Natural killer cell (primary cell): ENCODE measurements around the gene MIDN. TPM values are rescaled to one million over a fixed set of nuclear protein-coding genes. Genes with fewer than 3 reads are reported as not detected.

Experiments used
- ATAC-seq, 3 donors: fragments of 150-1000 bp in 2 of 3; fragments of 200-7000 bp in 1 of 3; cut with Tn5 transposase; 1 replicate in 1 of 3; 2 replicates in 2 of 3; pipeline ENCODE4 v1.10.0; 2021; ENCODE audit warnings: mild to moderate bottlenecking in 2 of 3, moderate library complexity in 2 of 3
- DNase-seq, 2 donors: peaks; one replicate each; pipeline versions ENCODE4 v3.0.0 to v3.0.0-alpha.2; 2013 to 2021; ENCODE audit warnings: mixed read lengths in 1 of 2
- H3K27ac ChIP-seq: one replicate; pipeline ENCODE4 v1.5.1; 2013; ENCODE audit warnings: mild to moderate bottlenecking, low read length
- H3K27me3 ChIP-seq: one replicate; pipeline ENCODE4 v1.6.1; 2013; ENCODE audit warnings: low read length; ENCODE audit not compliant: control insufficient read depth, insufficient read depth
- H3K36me3 ChIP-seq: one replicate; pipeline ENCODE4 v1.6.1; 2013; ENCODE audit warnings: low read length; ENCODE audit not compliant: control insufficient read depth, insufficient read depth
- H3K4me1 ChIP-seq: one replicate; pipeline ENCODE4 v1.6.1; 2013; ENCODE audit warnings: low read length; ENCODE audit not compliant: control insufficient read depth, insufficient read depth
- H3K4me3 ChIP-seq: one replicate; pipeline ENCODE4 v1.5.1; 2013; ENCODE audit warnings: low read length
- H3K9me3 ChIP-seq: one replicate; pipeline ENCODE4 v1.6.1; 2013; ENCODE audit warnings: low read length; ENCODE audit not compliant: control insufficient read depth, insufficient read depth
- H3K27ac Mint-ChIP-seq, 2 donors: one replicate each; pipeline ENCODE4 v1.8.0; 2022; ENCODE audit warnings: mild to moderate bottlenecking in 2 of 2, mixed read lengths in 2 of 2, moderate library complexity in 1 of 2
- H3K27me3 Mint-ChIP-seq, 2 donors: one replicate each; pipeline ENCODE4 v1.8.0; 2022; ENCODE audit warnings: low read depth in 2 of 2, mixed read lengths in 2 of 2
- H3K36me3 Mint-ChIP-seq: one replicate; pipeline ENCODE4 v1.8.0; 2022; ENCODE audit warnings: mixed read lengths
- H3K4me1 Mint-ChIP-seq, 2 donors: one replicate each; pipeline ENCODE4 v1.8.0; 2022; ENCODE audit warnings: mixed read lengths in 2 of 2
- H3K4me3 Mint-ChIP-seq: one replicate; pipeline ENCODE4 v1.8.0; 2022; ENCODE audit warnings: mild to moderate bottlenecking, moderate library complexity, mixed read lengths
- H3K9me3 Mint-ChIP-seq, 2 donors: one replicate each; pipeline ENCODE4 v1.8.0; 2022; ENCODE audit warnings: mixed read lengths in 2 of 2
- CTCF ChIP-seq: fragments of 200-600 bp; IDR thresholded peaks from one replicate; pipeline ENCODE4 v1.8.0; 2022; ENCODE audit warnings: antibody characterized with exemption
- WGBS: methylation state at CpG from one replicate; pipeline ENCODE4 v1.1.7; 2013; ENCODE audit warnings: missing lambda C conversion rate; ENCODE audit not compliant: insufficient coverage; 5-methylcytosine and 5-hydroxymethylcytosine counted together
- intact Hi-C: fragments of 100-400 bp; cut with micrococcal nuclease; formaldehyde crosslinking; loops from one replicate; pipeline ENCODE4 v1.14.2; 2022
- total RNA-seq, 4 donors: library from RNA; stranded (reverse); fragments of 120-200 nt in 1 of 4; gene quantifications; one replicate each; pipeline versions ENCODE4 v1.2.3 to v1.2.4, GENCODE V29; 2013 to 2022

The MIDN gene
- total RNA-seq, 3 donors from 2014 or later (not counting 1 experiment from before 2014, with no cell fraction given) = 296 to 367 (median 314) TPM

- Histone ChIP-seq H3K27ac (peak overlapping the region; percentile 96), H3K4me1 (peaks cover 48% of the 10 kb centered on the region), H3K9me3 (no peaks in the 10 kb centered on the region), H3K27me3 (no peaks in the 10 kb centered on the region), H3K36me3 (peaks cover 14% of the 10 kb centered on the region), H3K4me3 (peak overlapping the region; percentile 67)
- Mint-ChIP-seq H3K27me3 (no peaks in the 10 kb centered on the region), H3K36me3 (no peaks in the 10 kb centered on the region), H3K27ac (peak overlapping the region; percentile 73 to 88), H3K4me1 (peaks cover 5 to 27% of the 10 kb centered on the region in 2 donors), H3K4me3 (peak overlapping the region; percentile 83), H3K9me3 (no peaks in the 10 kb centered on the region)
- intact Hi-C loops = loop anchor here (1.0 to 10.0 kb wide), 3 partner anchors 17 to 324 kb away; partner anchors contain the start of genes ARID3A, RNU6-2 and TMEM259
- under 1% methylated on average over 73 of the region's 74 CpGs for WGBS
- TF ChIP-seq CTCF = peak; percentile 82
- DNase-seq = peak; percentile 89 to 94
- ATAC-seq = peak; percentile 20 to 58 (median 41)
These were observed 459 bp downstream of the MIDN start for GRCh38 chr19:1248786-1249297.

GRCh38 chr19:1249298-1249989 is 1.1 kb downstream of the MIDN start:
- under 1% methylated on average over 102 of the region's 102 CpGs for WGBS
- H3K27me3 ChIP-seq = no peaks in the 10 kb centered on the region
- intact Hi-C loops = loop anchor here (1.0 to 10.0 kb wide), 3 partner anchors 17 to 325 kb away; partner anchors contain the start of genes ARID3A, RNU6-2 and TMEM259
- peak overlapping the region; percentile 91 for H3K4me3 Mint-ChIP-seq
- DNase-seq = peak; percentile 92 to 98
- H3K9me3 ChIP-seq = no peaks in the 10 kb centered on the region
- ATAC-seq = peak; percentile 45 to 76 (median 57)
- H3K27ac ChIP-seq = peak overlapping the region; percentile 93
- no peaks in the 10 kb centered on the region for H3K36me3 Mint-ChIP-seq
- TF ChIP-seq CTCF = no peak
- no peaks in the 10 kb centered on the region for H3K27me3 Mint-ChIP-seq
- peaks cover 3 to 25% of the 10 kb centered on the region in 2 donors for H3K4me1 Mint-ChIP-seq
- peaks cover 14% of the 10 kb centered on the region for H3K36me3 ChIP-seq
- peak overlapping the region; percentile 88 to 97 for H3K27ac Mint-ChIP-seq
- H3K4me3 ChIP-seq = peak overlapping the region; percentile 88
- peaks cover 48% of the 10 kb centered on the region for H3K4me1 ChIP-seq
- H3K9me3 Mint-ChIP-seq = no peaks in the 10 kb centered on the region

GRCh38 chr19:1249990-1250436 is 1.6 kb downstream of the MIDN start:
- Histone ChIP-seq H3K4me1 (peaks cover 48% of the 10 kb centered on the region), H3K4me3 (peak overlapping the region; percentile 88), H3K27me3 (no peaks in the 10 kb centered on the region), H3K36me3 (peaks cover 20% of the 10 kb centered on the region), H3K9me3 (no peaks in the 10 kb centered on the region), H3K27ac (peak overlapping the region; percentile 88)
- under 1% methylated on average over 67 of the region's 67 CpGs for WGBS
- no peak for DNase-seq
- no peak for TF ChIP-seq CTCF
- intact Hi-C loops = loop anchor here (1.0 to 10.0 kb wide), 3 partner anchors 16 to 325 kb away; partner anchors contain the start of genes ARID3A, RNU6-2 and TMEM259
- no peaks in the 10 kb centered on the region for H3K36me3 Mint-ChIP-seq
- H3K4me1 Mint-ChIP-seq = peaks cover 0 to 25% of the 10 kb centered on the region in 2 donors
- no peaks in the 10 kb centered on the region for H3K27me3 Mint-ChIP-seq
- peak overlapping the region; percentile 91 for H3K4me3 Mint-ChIP-seq
- peak overlapping the region; percentile 88 to 97 for H3K27ac Mint-ChIP-seq
- no peaks in the 10 kb centered on the region for H3K9me3 Mint-ChIP-seq
- no peak for ATAC-seq
